NT2/D1 (cell line): ENCODE data around the gene CRKL.

Experiments
- SUZ12 ChIP-seq: IDR thresholded peaks from 2 replicates; pipeline ENCODE4 v1.6.1; 2011; ENCODE audit not compliant: insufficient read length, insufficient read depth; ENCODE audit errors: extremely low read depth
- YY1 ChIP-seq: IDR thresholded peaks from 2 replicates; pipeline ENCODE4 v1.6.1; 2011; ENCODE audit not compliant: insufficient read length, insufficient read depth
- ZNF274 ChIP-seq: IDR thresholded peaks from 2 replicates; pipeline ENCODE4 v1.6.1; 2011; ENCODE audit warnings: mild to moderate bottlenecking, low read depth, low read length

- TF ChIP-seq SUZ12 (no peak), ZNF274 (no peak), YY1 (no peak)
These were observed 29.8 kb downstream of the CRKL start for GRCh38 chr22:20946991-20947390.
